Activated naive CD4-positive, alpha-beta T cell treated with anti-CD3 and anti-CD28 coated beads, Interleukin-2, amount 50 U/mL, for 24 hours (primary cell): Measurements from ENCODE around the gene CT83.

Experiments
- H3K27ac Mint-ChIP-seq: one replicate; pipeline ENCODE4 v1.8.0; 2021; ENCODE audit warnings: mild to moderate bottlenecking, mixed read lengths
- H3K27me3 Mint-ChIP-seq: one replicate; pipeline ENCODE4 v1.8.0; 2021; ENCODE audit warnings: mixed read lengths
- H3K36me3 Mint-ChIP-seq: one replicate; pipeline ENCODE4 v1.8.0; 2021; ENCODE audit warnings: mixed read lengths
- H3K4me1 Mint-ChIP-seq: one replicate; pipeline ENCODE4 v1.8.0; 2021; ENCODE audit warnings: mixed read lengths
- H3K4me3 Mint-ChIP-seq: one replicate; pipeline ENCODE4 v1.8.0; 2021; ENCODE audit warnings: mild to moderate bottlenecking, mixed read lengths
- H3K9me3 Mint-ChIP-seq: one replicate; pipeline ENCODE4 v1.8.0; 2021; ENCODE audit warnings: mixed read lengths

The CT83 gene

GRCh38 chrX:116462822-116463221, at the start of gene CT83:
TSS of gene CT83 (minus strand) at chrX:116462976. CDS start at chrX:116462856, 120 bp downstream.
- Mint-ChIP-seq H3K27ac (no peak within 1 kb of the TSS), H3K36me3 (no peaks in the 10 kb centered on the region), H3K4me3 (no peak within 1 kb of the TSS), H3K27me3 (no peaks in the 10 kb centered on the region), H3K4me1 (no peaks in the 10 kb centered on the region), H3K9me3 (no peaks in the 10 kb centered on the region)

- Mint-ChIP-seq H3K27ac (no peak overlapping the region), H3K27me3 (no peaks in the 10 kb centered on the region), H3K9me3 (no peaks in the 10 kb centered on the region), H3K4me1 (no peaks in the 10 kb centered on the region), H3K36me3 (no peaks in the 10 kb centered on the region), H3K4me3 (no peak overlapping the region)
Observed at GRCh38 chrX:116499780-116500179, 37.0 kb upstream of the CT83 start.

GRCh38 chrX:116493271-116493670, 30.5 kb upstream of the CT83 start:
- Mint-ChIP-seq H3K36me3 (no peaks in the 10 kb centered on the region), H3K27ac (no peak overlapping the region), H3K27me3 (no peaks in the 10 kb centered on the region), H3K4me1 (no peaks in the 10 kb centered on the region), H3K4me3 (no peak overlapping the region), H3K9me3 (no peaks in the 10 kb centered on the region)

GRCh38 chrX:116490104-116490503, 27.3 kb upstream of the CT83 start:
- H3K27me3 Mint-ChIP-seq = no peaks in the 10 kb centered on the region
- no peak overlapping the region for H3K4me3 Mint-ChIP-seq

GRCh38 chrX:116480059-116480458, 17.3 kb upstream of the CT83 start:
- no peaks in the 10 kb centered on the region for H3K9me3 Mint-ChIP-seq
- H3K27me3 Mint-ChIP-seq = no peaks in the 10 kb centered on the region
- no peaks in the 10 kb centered on the region for H3K36me3 Mint-ChIP-seq
- H3K4me1 Mint-ChIP-seq = no peaks in the 10 kb centered on the region
- no peak overlapping the region for H3K27ac Mint-ChIP-seq
- H3K4me3 Mint-ChIP-seq = no peak overlapping the region

More at GRCh38 chrX:116490104-116490503, 27.3 kb upstream of the CT83 start:
- H3K27ac Mint-ChIP-seq = no peak overlapping the region
- no peaks in the 10 kb centered on the region for H3K4me1 Mint-ChIP-seq
- no peaks in the 10 kb centered on the region for H3K9me3 Mint-ChIP-seq
- H3K36me3 Mint-ChIP-seq = no peaks in the 10 kb centered on the region

- no peaks in the 10 kb centered on the region for H3K36me3 Mint-ChIP-seq
- H3K9me3 Mint-ChIP-seq = no peaks in the 10 kb centered on the region
- H3K4me3 Mint-ChIP-seq = no peak overlapping the region
- no peak overlapping the region for H3K27ac Mint-ChIP-seq
- no peaks in the 10 kb centered on the region for H3K4me1 Mint-ChIP-seq
- no peaks in the 10 kb centered on the region for H3K27me3 Mint-ChIP-seq
Observed at GRCh38 chrX:116449156-116449555, 13.6 kb downstream of the CT83 start.

GRCh38 chrX:116436358-116436816, 26.4 kb downstream of the CT83 start, which contains the start of gene SLC6A14:
TSS of gene SLC6A14 (plus strand) at chrX:116436606. CDS start at chrX:116436710, 104 bp downstream.
- H3K9me3 Mint-ChIP-seq = no peaks in the 10 kb centered on the region
- H3K36me3 Mint-ChIP-seq = no peaks in the 10 kb centered on the region
- H3K27ac Mint-ChIP-seq = no peak within 1 kb of the TSS
- no peaks in the 10 kb centered on the region for H3K4me1 Mint-ChIP-seq
- H3K4me3 Mint-ChIP-seq = no peak within 1 kb of the TSS
- H3K27me3 Mint-ChIP-seq = no peaks in the 10 kb centered on the region

- no peak overlapping the region for H3K27ac Mint-ChIP-seq
Observed at GRCh38 chrX:116435597-116435996, 27.2 kb downstream of the CT83 start.

GRCh38 chrX:116427978-116428377, 34.8 kb downstream of the CT83 start:
- no peak overlapping the region for H3K4me3 Mint-ChIP-seq

More at GRCh38 chrX:116435597-116435996, 27.2 kb downstream of the CT83 start:
- Mint-ChIP-seq H3K9me3 (no peaks in the 10 kb centered on the region), H3K27me3 (no peaks in the 10 kb centered on the region), H3K4me1 (no peaks in the 10 kb centered on the region), H3K4me3 (no peak overlapping the region), H3K36me3 (no peaks in the 10 kb centered on the region)

GRCh38 chrX:116417968-116418367, 44.8 kb downstream of the CT83 start:
- H3K27ac Mint-ChIP-seq = no peak overlapping the region
- no peaks in the 10 kb centered on the region for H3K9me3 Mint-ChIP-seq
- H3K4me3 Mint-ChIP-seq = no peak overlapping the region
- no peaks in the 10 kb centered on the region for H3K27me3 Mint-ChIP-seq
- no peaks in the 10 kb centered on the region for H3K36me3 Mint-ChIP-seq
- no peaks in the 10 kb centered on the region for H3K4me1 Mint-ChIP-seq

More at GRCh38 chrX:116427978-116428377, 34.8 kb downstream of the CT83 start:
- no peak overlapping the region for H3K27ac Mint-ChIP-seq
- no peaks in the 10 kb centered on the region for H3K36me3 Mint-ChIP-seq
- H3K4me1 Mint-ChIP-seq = no peaks in the 10 kb centered on the region
- H3K9me3 Mint-ChIP-seq = no peaks in the 10 kb centered on the region
- H3K27me3 Mint-ChIP-seq = no peaks in the 10 kb centered on the region

- no peaks in the 10 kb centered on the region for H3K36me3 Mint-ChIP-seq
- H3K4me3 Mint-ChIP-seq = no peak overlapping the region
- H3K9me3 Mint-ChIP-seq = no peaks in the 10 kb centered on the region
- H3K27ac Mint-ChIP-seq = no peak overlapping the region
- H3K27me3 Mint-ChIP-seq = no peaks in the 10 kb centered on the region
- no peaks in the 10 kb centered on the region for H3K4me1 Mint-ChIP-seq
Observed at GRCh38 chrX:116417214-116417613, 45.6 kb downstream of the CT83 start.

- Mint-ChIP-seq H3K27ac (no peak overlapping the region), H3K27me3 (no peaks in the 10 kb centered on the region), H3K4me3 (no peak overlapping the region), H3K9me3 (no peaks in the 10 kb centered on the region), H3K36me3 (no peaks in the 10 kb centered on the region), H3K4me1 (no peaks in the 10 kb centered on the region)
Observed at GRCh38 chrX:116413273-116413672, 49.5 kb downstream of the CT83 start.
